GM12891 (cell line): ENCODE measurements around the gene SLC24A3.

ENCODE experiments used
- PAX5 ChIP-seq: IDR thresholded peaks from 2 replicates; pipeline ENCODE4 v1.6.1; 2011; ENCODE audit warnings: low read length, moderate library complexity, mild to moderate bottlenecking; ENCODE audit not compliant: insufficient read depth, severe bottlenecking
- POLR2A ChIP-seq: IDR thresholded peaks from 2 replicates; pipeline ENCODE4 v1.6.1; 2011; ENCODE audit warnings: low read depth, low read length, control low read depth
- POLR2AphosphoS5 ChIP-seq: IDR thresholded peaks from 2 replicates; pipeline ENCODE4 v1.6.1; 2011; ENCODE audit warnings: low read depth, low read length, control low read depth
- POU2F2 ChIP-seq: IDR thresholded peaks from 2 replicates; pipeline ENCODE4 v1.6.1; 2011; ENCODE audit warnings: low read depth, mild to moderate bottlenecking, control low read depth, low read length, moderate library complexity
- SPI1 ChIP-seq: IDR thresholded peaks from 2 replicates; pipeline ENCODE4 v1.6.1; 2011; ENCODE audit warnings: low read depth, low read length, control low read depth
- TAF1 ChIP-seq: IDR thresholded peaks from 2 replicates; pipeline ENCODE4 v1.6.1; 2011; ENCODE audit warnings: low read depth, low read length, control low read depth

GRCh38 chr20:19498756-19499155, 286.3 kb downstream of the SLC24A3 start:
- no peak for TF ChIP-seq POLR2A
- no peak for TF ChIP-seq POLR2AphosphoS5
- no peak for TF ChIP-seq TAF1
- no peak for TF ChIP-seq SPI1
- TF ChIP-seq PAX5 = no peak
- TF ChIP-seq POU2F2 = no peak
